Upper lobe of left lung (tissue), 4 donors: ENCODE data around the gene MSI2.

Source experiments
- CTCF ChIP-seq, 6 experiments: fragments of 450-650 bp in 4 of 6; fragments of 200-600 bp in 2 of 6; sonication (generic) in 2 of 6; IDR thresholded peaks; one replicate each; pipeline ENCODE4 v1.5.1; 2016 to 2019; ENCODE audit warnings: antibody characterized with exemption in 6 of 6
- EP300 ChIP-seq, 4 donors: sonication (generic); formaldehyde crosslinking; IDR thresholded peaks; one replicate each; pipeline ENCODE4 v1.5.1; 2017; ENCODE audit warnings: antibody characterized with exemption in 4 of 4, control low read depth in 2 of 4
- POLR2A ChIP-seq, 4 donors: fragments of 450-650 bp; IDR thresholded peaks; one replicate each; pipeline ENCODE4 v1.5.1; 2016 to 2017; ENCODE audit warnings: antibody characterized with exemption in 4 of 4, mild to moderate bottlenecking in 2 of 4
- POLR2AphosphoS5 ChIP-seq, 2 donors: sonication (generic); formaldehyde crosslinking; IDR thresholded peaks; one replicate each; pipeline ENCODE4 v1.5.1; 2017; ENCODE audit warnings: antibody characterized with exemption in 2 of 2

GRCh38 chr17:57273490-57273889 lies 17.2 kb downstream of the MSI2 start:
- no peak for TF ChIP-seq CTCF (IDR thresholded peaks at IDR 0.05)
- no peak for TF ChIP-seq EP300 (IDR thresholded peaks at IDR 0.05)
- TF ChIP-seq POLR2AphosphoS5 (IDR thresholded peaks at IDR 0.05) = no peak
- no peak for TF ChIP-seq POLR2A (IDR thresholded peaks at IDR 0.05)
